HS-5 (cell line): ENCODE results near the gene NKX6-2.
"Not testable (repeated sequence)": the region's sequence is repeated elsewhere in the genome, so short reads cannot be mapped to it uniquely, and the experiment has no call there.

ENCODE experiments used
- DNase-seq: peaks from one replicate; pipeline ENCODE4 v3.0.0-alpha.2; 2012; ENCODE audit warnings: low read depth

NKX6-2 gene

GRCh38 chr10:132797986-132798385, 12.0 kb upstream of the NKX6-2 start:
- not testable (repeated sequence) for DNase-seq

- no peak for DNase-seq
These were observed 10.9 kb upstream of the NKX6-2 start for GRCh38 chr10:132796846-132797245.

- no peak for DNase-seq
These were observed 8.2 kb upstream of the NKX6-2 start for GRCh38 chr10:132793871-132794849.

- no peak for DNase-seq
These were observed 7.3 kb upstream of the NKX6-2 start for GRCh38 chr10:132793213-132793612.

- no peak for DNase-seq
These were observed 6.8 kb upstream of the NKX6-2 start for GRCh38 chr10:132792796-132793195.

GRCh38 chr10:132792099-132792498, 6.2 kb upstream of the NKX6-2 start:
- DNase-seq: not testable (repeated sequence)

GRCh38 chr10:132790934-132791829, 5.2 kb upstream of the NKX6-2 start:
- DNase-seq: no peak

- no peak for DNase-seq
These were observed 4.5 kb upstream of the NKX6-2 start for GRCh38 chr10:132790470-132790869.

GRCh38 chr10:132789659-132790148, 3.8 kb upstream of the NKX6-2 start:
- DNase-seq: no peak

GRCh38 chr10:132788831-132789219, 2.9 kb upstream of the NKX6-2 start:
- no peak for DNase-seq

- no peak for DNase-seq
These were observed 2.4 kb upstream of the NKX6-2 start for GRCh38 chr10:132788180-132788830.

- DNase-seq: no peak
These were observed 1.7 kb upstream of the NKX6-2 start for GRCh38 chr10:132787495-132788179.

- DNase-seq: no peak
These were observed 1.0 kb upstream of the NKX6-2 start for GRCh38 chr10:132786884-132787494.

GRCh38 chr10:132786476-132786883, 533 bp upstream of the NKX6-2 start:
- no peak for DNase-seq

GRCh38 chr10:132784866-132785722, 853 bp downstream of the NKX6-2 start:
- DNase-seq: no peak

GRCh38 chr10:132783940-132784865, 1.7 kb downstream of the NKX6-2 start:
- DNase-seq: no peak

GRCh38 chr10:132783165-132783939, 2.6 kb downstream of the NKX6-2 start:
- no peak for DNase-seq

GRCh38 chr10:132781556-132781955, 4.4 kb downstream of the NKX6-2 start:
- DNase-seq: no peak
